PC-3 (cell line): Measurements from ENCODE around the gene PPIH. TPM values are rescaled to one million over a fixed set of nuclear protein-coding genes. Genes with fewer than 3 reads are reported as not detected.

ENCODE experiments used
- ATAC-seq: fragments of 200-7000 bp; cut with Tn5 transposase; 2 replicates; pipeline ENCODE4 v1.9.1; 2020; ENCODE audit warnings: mild to moderate bottlenecking, moderate library complexity
- BruUV-seq: library from RNA; stranded (reverse); fragments of 400-500 nt; replicated peaks from 2 replicates; lab custom pipeline; 2021; lab: Mats Ljungman, UMichigan
- CTCF ChIA-PET: fragments of 300-600 bp; sonication (Branson Sonifier 250); formaldehyde crosslinking; loops from one replicate; lab custom pipeline; 2022; ENCODE audit warnings: antibody characterized with exemption; lab: Charles Lee
- POLR2A ChIA-PET: fragments of 300-600 bp; sonication (Branson Sonifier 250); formaldehyde crosslinking; loops from one replicate; lab custom pipeline; 2022; ENCODE audit warnings: antibody characterized with exemption; ENCODE audit not compliant: unreplicated experiment; lab: Charles Lee
- DNase-seq: peaks from one replicate; pipeline ENCODE4 v3.0.0-alpha.2; 2015
- H2AFZ ChIP-seq: fragments of 300-600 bp; sonication (generic); 2 replicates; pipeline ENCODE4 v1.6.0; 2016; ENCODE audit warnings: antibody characterized with exemption, low read length
- H3F3A ChIP-seq: fragments of 300-600 bp; sonication (generic); one replicate; pipeline ENCODE4 v1.6.0; 2017; ENCODE audit warnings: antibody characterized with exemption, low read length, control low read depth, mild to moderate bottlenecking; ENCODE audit not compliant: unreplicated experiment
- H3K27ac ChIP-seq: fragments of 300-600 bp; sonication (generic); 2 replicates; pipeline ENCODE4 v1.5.1; 2016; ENCODE audit warnings: mild to moderate bottlenecking, low read length
- H3K27me3 ChIP-seq: fragments of 300-600 bp; sonication (generic); 2 replicates; pipeline ENCODE4 v1.6.1; 2016; ENCODE audit warnings: low read length, mixed read lengths
- H3K36me3 ChIP-seq: fragments of 300-600 bp; sonication (generic); 2 replicates; pipeline ENCODE4 v1.6.1; 2016; ENCODE audit warnings: low read depth, mixed run types, low read length, mixed read lengths
- H3K4me1 ChIP-seq: fragments of 300-600 bp; sonication (generic); 2 replicates; pipeline ENCODE4 v1.5.1; 2016; ENCODE audit warnings: low read length; ENCODE audit not compliant: insufficient read depth
- H3K4me2 ChIP-seq: fragments of 300-600 bp; sonication (generic); 2 replicates; pipeline ENCODE4 v1.6.0; 2016; ENCODE audit warnings: low read length
- H3K4me3 ChIP-seq: fragments of 300-600 bp; sonication (generic); 2 replicates; pipeline ENCODE4 v1.5.1; 2016; ENCODE audit warnings: mild to moderate bottlenecking, low read length, mixed read lengths
- H3K79me2 ChIP-seq: fragments of 300-600 bp; sonication (generic); 2 replicates; pipeline ENCODE4 v1.6.1; 2017; ENCODE audit warnings: low read length, mixed read lengths
- H3K9ac ChIP-seq: fragments of 300-600 bp; sonication (generic); 2 replicates; pipeline ENCODE4 v1.6.0; 2016; ENCODE audit warnings: mild to moderate bottlenecking, low read length
- H3K9me2 ChIP-seq: fragments of 300-600 bp; sonication (generic); replicated peaks from 2 replicates; pipeline ENCODE4 v1.6.1; 2016; ENCODE audit warnings: mixed run types, low read length, mixed read lengths
- H3K9me3 ChIP-seq: fragments of 300-600 bp; sonication (generic); 2 replicates; pipeline ENCODE4 v1.6.1; 2016; ENCODE audit warnings: low read length, mixed read lengths
- H4K20me1 ChIP-seq: fragments of 300-600 bp; sonication (generic); 2 replicates; pipeline ENCODE4 v1.6.1; 2016; ENCODE audit warnings: low read length, mixed read lengths
- CTCF ChIP-seq: fragments of 300-600 bp; sonication (generic); conservative IDR thresholded peaks from 2 replicates; pipeline ENCODE4 v1.5.1; 2017; ENCODE audit warnings: antibody characterized with exemption, low read depth, mild to moderate bottlenecking, low read length
- EZH2 ChIP-seq: fragments of 300-600 bp; sonication (generic); IDR thresholded peaks from one replicate; pipeline ENCODE4 v1.6.1; 2017; ENCODE audit warnings: antibody characterized with exemption, mild to moderate bottlenecking, low read length; ENCODE audit not compliant: unreplicated experiment
- EZH2phosphoT487 ChIP-seq: fragments of 300-600 bp; sonication (generic); IDR thresholded peaks from 2 replicates; pipeline ENCODE4 v1.6.1; 2018; ENCODE audit warnings: mild to moderate bottlenecking, antibody characterized with exemption, low read length, borderline replicate concordance
- intact Hi-C: fragments of 100-400 bp; cut with micrococcal nuclease; formaldehyde crosslinking; loops from 2 replicates; pipeline ENCODE4 v1.9.0; 2023
- total RNA-seq: library from RNA; depleted of rRNA; stranded (reverse); fragments of >200 nt; gene quantifications from 2 replicates; pipeline ENCODE4 v1.2.3, GENCODE V29; 2014

PPIH gene
- total RNA-seq, 1 experiment from 2014 or later, result 103 TPM

DNA sequence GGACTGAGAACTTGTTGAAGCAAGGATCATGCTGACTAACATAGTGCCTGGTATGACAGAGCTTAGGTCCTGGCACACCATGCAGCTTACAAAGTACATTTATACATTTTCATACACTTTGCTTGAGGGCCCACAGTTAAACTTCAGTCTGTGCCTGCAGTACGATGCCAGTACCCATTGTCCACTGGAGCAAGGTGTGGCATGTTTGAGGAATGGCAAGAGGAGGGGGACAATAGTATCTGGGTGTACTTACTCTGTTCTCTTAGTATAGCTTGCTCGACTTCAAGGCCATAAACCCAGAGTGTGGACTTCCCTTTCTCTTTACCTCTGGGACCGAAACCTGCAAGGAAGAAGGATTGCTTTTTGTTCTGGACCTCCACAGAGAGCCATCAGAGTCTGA is 17.2 kb downstream of the PPIH start:
- ChIA-PET POLR2A (no interaction called here), CTCF (no interaction called here)
- Histone ChIP-seq H3F3A (no peaks in the 10 kb centered on the region), H3K4me3 (no peak overlapping the region), H3K9me2 (no peaks in the 10 kb centered on the region), H2AFZ (no peak overlapping the region), H3K9ac (no peak overlapping the region), H3K27me3 (no peaks in the 10 kb centered on the region), H3K79me2 (peaks cover 8% of the 10 kb centered on the region), H3K27ac (no peak overlapping the region), H4K20me1 (no peaks in the 10 kb centered on the region), H3K4me1 (peaks cover 5% of the 10 kb centered on the region), H3K9me3 (no peaks in the 10 kb centered on the region), H3K36me3 (peaks cover 23% of the 10 kb centered on the region), H3K4me2 (no peak overlapping the region)
- intact Hi-C loops, result no loop called here
- TF ChIP-seq EZH2 (no peak), CTCF (no peak), EZH2phosphoT487 (no peak)
- no TSS peak for BruUV-seq
- ATAC-seq (no peak), DNase-seq (no peak)

- CTCF ChIA-PET, result interaction anchor here (0.7 kb wide), 1 partner anchor 89 kb away, joined by 6 read pairs; no protein-coding TSS in a partner anchor
- Histone ChIP-seq H3K4me2 (no peak overlapping the region), H3K27ac (no peak overlapping the region), H3K79me2 (peaks cover 19% of the 10 kb centered on the region), H3F3A (no peaks in the 10 kb centered on the region), H4K20me1 (no peaks in the 10 kb centered on the region), H3K4me1 (peaks cover 10% of the 10 kb centered on the region), H3K27me3 (no peaks in the 10 kb centered on the region), H3K9me2 (no peaks in the 10 kb centered on the region), H3K9me3 (no peaks in the 10 kb centered on the region), H3K9ac (no peak overlapping the region), H3K36me3 (peaks cover 22% of the 10 kb centered on the region), H2AFZ (no peak overlapping the region), H3K4me3 (no peak overlapping the region)
- no TSS peak for BruUV-seq
- ATAC-seq (no peak), DNase-seq (no peak)
- intact Hi-C loops, result no loop called here
- TF ChIP-seq EZH2phosphoT487, result no peak
- TF ChIP-seq EZH2, result no peak
- TF ChIP-seq CTCF, result no peak
- POLR2A ChIA-PET, result no interaction called here
Measured at GRCh38 chr1:42676534-42677087, 18.4 kb downstream of the PPIH start.

DNA sequence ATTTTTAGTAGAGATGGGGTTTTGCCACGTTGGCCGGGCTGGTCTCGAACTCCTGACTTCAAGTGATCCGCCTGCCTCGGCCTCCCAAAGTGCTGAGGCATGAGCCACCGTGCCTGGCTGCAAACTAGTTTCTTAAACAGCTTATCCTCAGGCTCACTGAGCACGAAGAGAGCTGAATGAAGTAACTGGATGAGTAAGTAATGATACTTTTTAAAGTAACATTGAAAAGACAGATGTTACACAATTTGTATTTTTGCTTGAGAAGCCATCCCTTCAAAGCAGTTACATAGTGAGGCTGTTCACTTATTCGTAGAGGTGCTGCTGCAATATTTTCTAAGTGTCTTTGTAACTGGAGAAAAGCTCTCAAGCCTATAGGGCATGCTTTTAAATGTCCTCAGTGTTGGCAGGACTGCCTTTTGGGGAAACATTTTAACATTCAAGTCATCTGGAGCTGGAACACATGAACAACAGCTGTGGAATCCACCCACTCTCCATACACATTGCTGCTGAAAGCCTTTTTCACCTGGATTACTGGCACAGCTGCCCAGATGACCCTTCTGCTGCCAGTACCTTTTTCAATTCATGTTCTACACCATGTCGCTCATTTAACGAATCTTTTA is 21.3 kb downstream of the PPIH start:
- no peaks in the 10 kb centered on the region for H3K9me3 ChIP-seq
- no peak overlapping the region for H2AFZ ChIP-seq
- BruUV-seq, result no TSS peak
- peaks cover 13% of the 10 kb centered on the region for H3K4me1 ChIP-seq
- POLR2A ChIA-PET, result no interaction called here
- peaks cover 39% of the 10 kb centered on the region for H3K79me2 ChIP-seq
- CTCF ChIA-PET, result no interaction called here
- peaks cover 25% of the 10 kb centered on the region for H3K36me3 ChIP-seq
- intact Hi-C loops, result no loop called here
- TF ChIP-seq EZH2 (no peak), EZH2phosphoT487 (no peak), CTCF (no peak)
- peaks cover 13% of the 10 kb centered on the region for H4K20me1 ChIP-seq
- H3K9ac ChIP-seq, result no peak overlapping the region
- peak overlapping the region; percentile 88 for H3K4me2 ChIP-seq
- no peaks in the 10 kb centered on the region for H3K9me2 ChIP-seq
- DNase-seq (no peak), ATAC-seq (no peak)
- H3K27me3 ChIP-seq, result no peaks in the 10 kb centered on the region
- H3F3A ChIP-seq, result no peaks in the 10 kb centered on the region
- no peak overlapping the region for H3K4me3 ChIP-seq
- H3K27ac ChIP-seq, result no peak overlapping the region
